ENCODE results near the gene SCLY.

The SCLY gene

DNA sequence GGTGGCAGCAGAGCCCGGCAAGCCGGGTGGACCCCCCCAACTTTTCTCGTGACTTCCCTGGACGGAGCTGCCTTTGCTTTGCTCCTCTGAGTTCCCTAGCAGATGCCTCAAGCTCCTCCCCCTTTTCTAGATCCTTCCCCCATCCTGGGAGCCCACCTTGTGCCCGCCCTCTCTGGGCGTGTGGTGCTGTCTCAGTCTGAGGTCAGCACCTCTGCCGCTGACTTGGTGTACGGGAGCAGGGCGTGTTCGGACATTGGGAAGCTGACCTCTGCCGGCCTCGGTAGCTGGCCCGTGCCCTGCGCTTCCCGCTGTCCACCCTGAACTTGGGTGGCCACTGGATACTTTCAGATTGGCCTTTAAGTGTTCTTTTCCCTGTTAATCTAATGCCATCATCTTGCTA lies 19.7 kb downstream of the SCLY start:
- no peak for TF ChIP-seq ZNF8 (CRISPR knock-in tag; IDR thresholded peaks at IDR 0.05)
- no peak for TF ChIP-seq ZFP3 (CRISPR knock-in tag; IDR thresholded peaks at IDR 0.05)
- no peak for TF ChIP-seq RARB (CRISPR knock-in tag; IDR thresholded peaks at IDR 0.05)
- no peak for TF ChIP-seq OSR1 (CRISPR knock-in tag; IDR thresholded peaks at IDR 0.05)
- TF ChIP-seq CREB5 (CRISPR knock-in tag; IDR thresholded peaks at IDR 0.05; ENCODE audit: low read depth) = no peak
- TF ChIP-seq ESRRG (CRISPR knock-in tag; IDR thresholded peaks at IDR 0.05) = no peak
- TF ChIP-seq ISL1 (CRISPR knock-in tag; IDR thresholded peaks at IDR 0.05) = no peak
- TF ChIP-seq ZNF70 (CRISPR knock-in tag; IDR thresholded peaks at IDR 0.05) = no peak
- no peak for TF ChIP-seq PPARA (CRISPR knock-in tag; IDR thresholded peaks at IDR 0.05; ENCODE audit: borderline replicate concordance)
- no peak for TF ChIP-seq ZC3H10 (CRISPR knock-in tag; IDR thresholded peaks at IDR 0.05)
- no peak for TF ChIP-seq GLIS3 (CRISPR knock-in tag; IDR thresholded peaks at IDR 0.05)
- no peak for TF ChIP-seq ZNF565 (CRISPR knock-in tag; conservative IDR thresholded peaks at IDR 0.05; ENCODE audit: low read depth)
- no peak for TF ChIP-seq TSHZ2 (CRISPR knock-in tag; IDR thresholded peaks at IDR 0.05)
- TF ChIP-seq, protein P1, sequence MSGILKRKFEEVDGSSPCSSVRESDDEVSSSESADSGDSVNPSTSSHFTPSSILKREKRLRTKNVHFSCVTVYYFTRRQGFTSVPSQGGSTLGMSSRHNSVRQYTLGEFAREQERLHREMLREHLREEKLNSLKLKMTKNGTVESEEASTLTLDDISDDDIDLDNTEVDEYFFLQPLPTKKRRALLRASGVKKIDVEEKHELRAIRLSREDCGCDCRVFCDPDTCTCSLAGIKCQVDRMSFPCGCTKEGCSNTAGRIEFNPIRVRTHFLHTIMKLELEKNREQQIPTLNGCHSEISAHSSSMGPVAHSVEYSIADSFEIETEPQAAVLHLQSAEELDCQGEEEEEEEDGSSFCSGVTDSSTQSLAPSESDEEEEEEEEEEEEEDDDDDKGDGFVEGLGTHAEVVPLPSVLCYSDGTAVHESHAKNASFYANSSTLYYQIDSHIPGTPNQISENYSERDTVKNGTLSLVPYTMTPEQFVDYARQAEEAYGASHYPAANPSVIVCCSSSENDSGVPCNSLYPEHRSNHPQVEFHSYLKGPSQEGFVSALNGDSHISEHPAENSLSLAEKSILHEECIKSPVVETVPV (CRISPR knock-in tag; IDR thresholded peaks at IDR 0.05) = no peak
- ATAC-seq = no peak

DNA sequence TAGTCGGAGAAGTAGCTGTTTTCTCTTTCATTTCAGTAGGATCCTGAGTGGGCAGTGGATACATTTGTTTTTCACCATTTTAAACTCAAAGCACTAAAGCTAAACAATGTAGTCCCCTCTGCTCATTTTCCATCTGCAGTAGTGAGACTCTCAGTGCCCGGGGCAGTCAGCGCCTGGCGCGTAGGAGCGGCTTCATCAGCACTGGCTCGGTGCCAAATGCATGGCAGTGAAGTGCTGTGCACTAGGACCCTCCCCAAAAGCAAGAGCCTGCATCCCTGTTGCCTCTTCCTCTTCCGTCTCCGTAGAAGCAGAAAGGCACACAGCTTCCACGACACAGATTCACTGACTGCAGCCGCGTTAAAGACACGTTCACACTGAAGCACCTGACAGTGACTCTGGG lies 20.3 kb downstream of the SCLY start:
- ATAC-seq = no peak
- TF ChIP-seq OSR1 (CRISPR knock-in tag; IDR thresholded peaks at IDR 0.05) (no peak), TOX (CRISPR knock-in tag; IDR thresholded peaks at IDR 0.05; ENCODE audit: borderline replicate concordance) (no peak), BACH2 (CRISPR knock-in tag; IDR thresholded peaks at IDR 0.05; ENCODE audit: borderline replicate concordance) (no peak), CSDC2 (CRISPR knock-in tag; IDR thresholded peaks at IDR 0.05) (no peak), ZNF565 (CRISPR knock-in tag; conservative IDR thresholded peaks at IDR 0.05; ENCODE audit: low read depth) (no peak)
- TF ChIP-seq, protein P1 (CRISPR knock-in tag; IDR thresholded peaks at IDR 0.05) = no peak

- TF ChIP-seq POU6F1 (CRISPR knock-in tag; IDR thresholded peaks at IDR 0.05; ENCODE audit: borderline replicate concordance, low read depth) (no peak), ZNF8 (CRISPR knock-in tag; IDR thresholded peaks at IDR 0.05) (no peak), PATZ1 (CRISPR knock-in tag; IDR thresholded peaks at IDR 0.05; ENCODE audit: borderline replicate concordance) (no peak), ESRRG (CRISPR knock-in tag; IDR thresholded peaks at IDR 0.05) (no peak), SNAI2 (CRISPR knock-in tag; IDR thresholded peaks at IDR 0.05) (no peak), ARNTL (CRISPR knock-in tag; IDR thresholded peaks at IDR 0.05; ENCODE audit: borderline replicate concordance, low read depth) (no peak), PPARA (CRISPR knock-in tag; IDR thresholded peaks at IDR 0.05; ENCODE audit: borderline replicate concordance) (no peak)
- TF ChIP-seq, protein P1 (CRISPR knock-in tag; IDR thresholded peaks at IDR 0.05) = no peak
- ATAC-seq = no peak
Observed at GRCh38 chr2:238081561-238081960, 20.8 kb downstream of the SCLY start.

Measured in SK-N-SH treated with all-trans-retinoic acid at 6 μM for 48 hours (cell line).